IMR-90 (cell line): ENCODE measurements around the gene CDON. TPM values are rescaled to one million over a fixed set of nuclear protein-coding genes. Genes with fewer than 3 reads are reported as not detected.
"Not testable (repeated sequence)": the region's sequence is repeated elsewhere in the genome, so short reads cannot be mapped to it uniquely, and the experiment has no call there.

ENCODE experiments used
- ATAC-seq: fragments of 200-7000 bp; cut with Tn5 transposase; 2 replicates; pipeline ENCODE4 v1.9.1; 2020; ENCODE audit warnings: low read depth, mild to moderate bottlenecking, moderate library complexity
- BruUV-seq: library from RNA; stranded (reverse); fragments of 400-500 nt; replicated peaks from 2 replicates; lab custom pipeline; 2021; lab: Mats Ljungman, UMichigan
- CTCF ChIA-PET: fragments of 300-600 bp; formaldehyde crosslinking; extraction: SDS; loops from one replicate; lab custom pipeline; 2021; ENCODE audit warnings: antibody characterized with exemption; lab: Yijun Ruan, JAX
- POLR2A ChIA-PET: fragments of 300-600 bp; sonication (Branson Sonifier 250); formaldehyde crosslinking; loops from one replicate; lab custom pipeline; 2022; ENCODE audit warnings: antibody characterized with exemption; ENCODE audit not compliant: unreplicated experiment; lab: Charles Lee
- DNase-seq: peaks from one replicate; pipeline ENCODE4 v3.0.0; 2013
- H2AFZ ChIP-seq: replicated peaks from 2 replicates; pipeline ENCODE3; 2013; ENCODE audit warnings: low read length, mild to moderate bottlenecking; ENCODE audit not compliant: poor library complexity
- H2AK5ac ChIP-seq: 2 replicates; pipeline ENCODE4 v1.6.1; 2013; ENCODE audit warnings: low read depth, low read length, inconsistent platforms
- H2AK9ac ChIP-seq: replicated peaks from 2 replicates; pipeline ENCODE3; 2013; ENCODE audit warnings: mild to moderate bottlenecking, low read depth, low read length, moderate library complexity; ENCODE audit not compliant: poor library complexity
- H2BK120ac ChIP-seq: 2 replicates; pipeline ENCODE4 v1.6.1; 2013; ENCODE audit warnings: low read depth, low read length, inconsistent platforms
- H2BK15ac ChIP-seq: 3 replicates; pipeline ENCODE4 v1.6.1; 2013; ENCODE audit warnings: low read depth, low read length, inconsistent platforms
- H2BK20ac ChIP-seq: 2 replicates; pipeline ENCODE4 v1.6.1; 2013; ENCODE audit warnings: low read depth, mild to moderate bottlenecking, inconsistent platforms, low read length, moderate library complexity
- H2BK5ac ChIP-seq: 2 replicates; pipeline ENCODE4 v1.6.1; 2013; ENCODE audit warnings: mild to moderate bottlenecking, low read depth, low read length, inconsistent platforms; ENCODE audit not compliant: poor library complexity, severe bottlenecking
- H3K14ac ChIP-seq: replicated peaks from 2 replicates; pipeline ENCODE4 v1.6.1; 2013; ENCODE audit warnings: low read depth, low read length, inconsistent platforms
- H3K18ac ChIP-seq: 2 replicates; pipeline ENCODE4 v1.6.1; 2013; ENCODE audit warnings: low read depth, low read length, control low read depth
- H3K23ac ChIP-seq: 2 replicates; pipeline ENCODE4 v1.6.1; 2013; ENCODE audit warnings: low read depth, low read length, inconsistent platforms
- H3K27ac ChIP-seq: 2 replicates; pipeline ENCODE4 v1.5.1; 2013; ENCODE audit warnings: mild to moderate bottlenecking, control low read depth, low read length; ENCODE audit not compliant: insufficient read depth
- H3K27me3 ChIP-seq: 2 replicates; pipeline ENCODE4 v1.6.1; 2013; ENCODE audit warnings: low read length; ENCODE audit not compliant: control insufficient read depth, insufficient read depth
- H3K36me3 ChIP-seq: 2 replicates; pipeline ENCODE4 v1.6.1; 2013; ENCODE audit warnings: low read length, mixed read lengths; ENCODE audit not compliant: control insufficient read depth, insufficient read depth
- H3K4ac ChIP-seq: 2 replicates; pipeline ENCODE4 v1.6.1; 2013; ENCODE audit warnings: low read depth, low read length, inconsistent platforms
- H3K4me1 ChIP-seq: 2 replicates; pipeline ENCODE4 v1.6.1; 2013; ENCODE audit warnings: low read length, mixed read lengths; ENCODE audit not compliant: control insufficient read depth, insufficient read depth
- H3K4me2 ChIP-seq: 2 replicates; pipeline ENCODE4 v1.6.1; 2013; ENCODE audit warnings: low read depth, mild to moderate bottlenecking, control low read depth, low read length, moderate library complexity
- H3K4me3 ChIP-seq: 2 replicates; pipeline ENCODE4 v1.5.1; 2013; ENCODE audit warnings: low read depth, mild to moderate bottlenecking, control low read depth, low read length, moderate library complexity; ENCODE audit not compliant: insufficient read depth
- H3K56ac ChIP-seq: 2 replicates; pipeline ENCODE4 v1.6.1; 2013; ENCODE audit warnings: low read length, inconsistent platforms; ENCODE audit not compliant: insufficient read depth; ENCODE audit errors: extremely low read depth
- H3K79me1 ChIP-seq, 2 experiments: 2 replicates each; pipeline ENCODE4 v1.6.1; 2013; ENCODE audit warnings: low read length in 2 of 2, inconsistent platforms in 1 of 2, low read depth in 1 of 2
- H3K9ac ChIP-seq: 2 replicates; pipeline ENCODE4 v1.6.1; 2013; ENCODE audit warnings: low read depth, low read length, control low read depth
- H3K9me1 ChIP-seq: 2 replicates; pipeline ENCODE4 v1.6.1; 2013; ENCODE audit warnings: low read length, inconsistent platforms; ENCODE audit not compliant: insufficient read depth
- H3K9me3 ChIP-seq: 2 replicates; pipeline ENCODE4 v1.6.1; 2013; ENCODE audit warnings: low read length; ENCODE audit not compliant: control insufficient read depth, insufficient read depth
- H4K20me1 ChIP-seq: 2 replicates; pipeline ENCODE4 v1.6.1; 2013; ENCODE audit warnings: low read length, inconsistent platforms; ENCODE audit not compliant: insufficient read depth
- H4K5ac ChIP-seq: 2 replicates; pipeline ENCODE4 v1.6.1; 2013; ENCODE audit warnings: mild to moderate bottlenecking, low read depth, low read length, control low read depth
- H4K8ac ChIP-seq, 2 experiments: 2 replicates each; pipeline ENCODE4 v1.6.1; 2013; ENCODE audit warnings: low read depth in 2 of 2, low read length in 2 of 2, control low read depth in 1 of 2, inconsistent platforms in 1 of 2
- H4K91ac ChIP-seq: 2 replicates; pipeline ENCODE4 v1.6.1; 2013; ENCODE audit warnings: low read depth, low read length, inconsistent platforms; ENCODE audit not compliant: insufficient read depth
- WGBS, 2 experiments: methylation state at CpG; one replicate each; pipeline versions ENCODE4 v1.1.5 to v1.1.7; 2013; ENCODE audit warnings: missing lambda C conversion rate in 2 of 2; ENCODE audit not compliant: insufficient read length in 1 of 2; ENCODE audit errors: extremely low coverage in 2 of 2; 5-methylcytosine and 5-hydroxymethylcytosine counted together
- dilution Hi-C: fragments of 300-500 bp; cut with HindIII; formaldehyde crosslinking; loops from one replicate; pipeline ENCODE4 v1.14.3; 2018; ENCODE audit warnings: low sequenced_read_pairs; ENCODE audit not compliant: unreplicated experiment
- in situ Hi-C: fragments of 300-500 bp; cut with MboI; formaldehyde crosslinking; loops from 3 replicates; pipeline ENCODE4 v1.14.3; 2019; ENCODE audit warnings: low sequenced_read_pairs, inconsistent platforms, mixed read lengths
- intact Hi-C: fragments of 100-400 bp; cut with micrococcal nuclease; formaldehyde crosslinking; loops from 2 replicates; pipeline ENCODE4 v1.10.0; 2022
- polyA plus RNA-seq, 3 experiments: library from polyadenylated mRNA; depleted of rRNA; stranded (reverse); fragments of >200 nt; gene quantifications; 2 replicates each; pipeline ENCODE4 v1.2.3, GENCODE V29; 2012; ENCODE audit warnings: low replicate concordance in 1 of 3
- total RNA-seq: library from RNA; depleted of rRNA; stranded (reverse); fragments of >200 nt; gene quantifications from 2 replicates; pipeline ENCODE4 v1.2.3, GENCODE V29; 2012

The CDON gene
- total and polyA plus RNA-seq, 2 of the 4 experiments (the other 2 are of a cell fraction) = 1.2 to 3.8 TPM

GRCh38 chr11:125914601-125915000 lies 148.1 kb downstream of the CDON start:
- H2AK5ac ChIP-seq, BruUV-seq, CTCF ChIA-PET, intact Hi-C loops, H3K36me3 ChIP-seq, H3K4me3 ChIP-seq, H2AFZ ChIP-seq, DNase-seq, H4K8ac ChIP-seq, H3K79me1 ChIP-seq, H2AK9ac ChIP-seq, H3K4me2 ChIP-seq, H3K56ac ChIP-seq, H2BK20ac ChIP-seq, H3K9me3 ChIP-seq, ATAC-seq, H3K4ac ChIP-seq, H2BK15ac ChIP-seq, H3K14ac ChIP-seq, H3K9me1 ChIP-seq, in situ Hi-C loops, POLR2A ChIA-PET, H4K5ac ChIP-seq, H2BK120ac ChIP-seq, H4K91ac ChIP-seq, H3K23ac ChIP-seq, H2BK5ac ChIP-seq, H3K27ac ChIP-seq, H4K20me1 ChIP-seq, H3K9ac ChIP-seq, H3K4me1 ChIP-seq, H3K18ac ChIP-seq: not testable (repeated sequence)
- dilution Hi-C loops = loop anchor here (25.0 kb wide), 1 partner anchor 298 kb away; the partner anchor contains the start of genes FAM118B and RPUSD4
- WGBS, 2 experiments = no CpG with 5 or more reads among the region's 3 CpGs
- peaks cover 28% of the 10 kb centered on the region for H3K27me3 ChIP-seq
